GM20431 (cell line): ENCODE data around the gene SEMA3B.
"Not testable (repeated sequence)": the region's sequence is repeated elsewhere in the genome, so short reads cannot be mapped to it uniquely, and the experiment has no call there.

Source experiments
- in situ Hi-C: fragments of 300-500 bp; cut with MseI, MboI; formaldehyde crosslinking; loops from one replicate; pipeline ENCODE4 v1.15.0; 2020; ENCODE audit warnings: low sequenced_read_pairs; ENCODE audit not compliant: unreplicated experiment

Gene SEMA3B

DNA sequence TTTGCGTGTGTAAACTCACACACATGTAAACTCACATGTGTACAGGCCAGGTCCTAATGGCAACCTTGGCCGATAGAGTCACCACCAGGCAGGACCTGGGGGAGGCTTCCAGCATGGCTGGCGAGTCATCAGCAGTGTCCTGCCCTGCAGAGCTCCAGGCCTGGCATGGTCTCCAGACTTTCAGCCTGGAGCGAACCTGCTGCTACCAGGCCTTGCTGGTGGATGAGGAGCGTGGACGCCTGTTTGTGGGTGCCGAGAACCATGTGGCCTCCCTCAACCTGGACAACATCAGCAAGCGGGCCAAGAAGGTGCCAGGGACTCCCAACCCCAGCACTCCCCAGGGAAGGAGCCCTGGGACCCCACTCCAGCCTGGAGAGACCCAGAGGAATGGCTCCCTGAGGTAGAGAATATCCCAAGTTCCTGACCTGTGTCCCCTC is 1.0 kb downstream of the SEMA3B start:
- in situ Hi-C loops = no loop called here

DNA sequence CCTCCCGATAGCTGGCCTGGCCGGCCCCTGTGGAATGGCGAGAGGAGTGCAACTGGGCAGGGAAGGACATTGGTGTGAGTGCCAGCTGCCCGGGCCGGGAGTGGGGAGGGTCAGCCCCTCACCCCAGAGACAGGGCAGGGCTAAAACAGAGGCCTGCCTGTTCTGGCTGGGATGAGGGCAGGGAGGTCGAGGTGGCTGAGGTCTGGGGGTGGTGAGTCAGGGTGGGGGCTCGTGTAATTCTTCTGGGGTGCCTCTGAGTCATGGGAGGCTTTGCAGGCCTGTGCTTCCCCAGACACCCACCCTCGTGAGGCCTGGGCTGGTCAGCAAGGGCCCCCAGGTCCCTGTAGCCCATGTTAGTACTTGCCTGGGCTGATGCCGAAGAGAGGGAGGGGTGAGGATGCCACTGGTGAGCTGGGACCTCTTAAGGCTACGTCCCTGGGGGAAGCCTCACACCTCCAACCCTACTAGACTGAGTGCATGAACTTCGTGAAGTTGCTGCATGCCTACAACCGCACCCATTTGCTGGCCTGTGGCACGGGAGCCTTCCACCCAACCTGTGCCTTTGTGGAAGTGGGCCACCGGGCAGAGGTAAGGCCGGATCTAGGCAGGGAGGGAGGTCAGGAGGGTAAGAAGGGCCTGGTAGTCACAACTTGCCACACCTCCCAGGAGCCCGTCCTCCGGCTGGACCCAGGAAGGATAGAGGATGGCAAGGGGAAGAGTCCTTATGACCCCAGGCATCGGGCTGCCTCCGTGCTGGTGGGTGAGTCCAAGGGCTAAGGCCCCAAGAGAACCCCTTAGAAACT is 1.7 kb downstream of the SEMA3B start:
- in situ Hi-C loops = no loop called here

DNA sequence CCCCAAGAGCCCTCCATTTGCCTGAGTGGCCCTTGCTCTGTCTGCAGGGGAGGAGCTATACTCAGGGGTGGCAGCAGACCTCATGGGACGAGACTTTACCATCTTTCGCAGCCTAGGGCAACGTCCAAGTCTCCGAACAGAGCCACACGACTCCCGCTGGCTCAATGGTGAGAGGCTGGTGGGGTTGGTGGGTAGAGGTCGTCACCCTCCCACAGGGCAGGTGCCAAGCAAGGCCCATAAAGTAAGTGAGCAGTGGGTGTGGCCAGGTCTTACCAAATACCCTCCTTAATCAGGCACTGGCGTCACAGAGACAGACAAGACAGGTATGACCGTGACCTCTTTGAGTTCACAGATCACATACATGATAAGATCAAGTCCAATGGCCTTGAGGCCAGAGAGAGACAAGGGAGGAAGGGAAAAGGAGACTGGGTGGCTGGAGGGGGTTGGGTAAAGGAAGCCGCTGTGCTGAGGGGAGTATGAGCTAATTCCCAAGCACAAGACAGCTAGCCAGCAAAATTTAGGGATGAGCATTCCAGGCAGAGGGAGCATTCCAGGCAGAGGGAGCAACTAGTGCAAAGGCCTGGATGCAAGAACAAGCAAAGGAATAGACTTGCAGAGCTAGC is 2.5 kb downstream of the SEMA3B start:
- in situ Hi-C loops = no loop called here

DNA sequence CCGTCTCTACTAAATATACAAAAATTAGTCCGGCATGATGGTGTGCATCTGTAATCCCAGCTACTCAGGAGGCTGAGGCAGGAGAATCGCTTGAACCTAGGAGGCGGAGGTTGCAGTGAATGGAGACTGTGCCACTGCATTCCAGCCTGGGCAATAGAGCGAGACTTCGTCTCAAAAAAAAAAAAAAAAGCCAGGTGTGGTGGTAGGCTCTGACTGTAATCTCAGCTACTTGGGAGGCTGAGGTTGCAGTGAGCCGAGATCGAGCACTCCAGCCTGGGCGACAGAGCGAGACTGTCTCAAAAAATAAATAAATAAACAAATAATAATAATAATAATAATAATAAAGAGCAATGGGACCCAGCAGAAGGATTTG is 3.6 kb downstream of the SEMA3B start:
- in situ Hi-C loops = not testable (repeated sequence)

DNA sequence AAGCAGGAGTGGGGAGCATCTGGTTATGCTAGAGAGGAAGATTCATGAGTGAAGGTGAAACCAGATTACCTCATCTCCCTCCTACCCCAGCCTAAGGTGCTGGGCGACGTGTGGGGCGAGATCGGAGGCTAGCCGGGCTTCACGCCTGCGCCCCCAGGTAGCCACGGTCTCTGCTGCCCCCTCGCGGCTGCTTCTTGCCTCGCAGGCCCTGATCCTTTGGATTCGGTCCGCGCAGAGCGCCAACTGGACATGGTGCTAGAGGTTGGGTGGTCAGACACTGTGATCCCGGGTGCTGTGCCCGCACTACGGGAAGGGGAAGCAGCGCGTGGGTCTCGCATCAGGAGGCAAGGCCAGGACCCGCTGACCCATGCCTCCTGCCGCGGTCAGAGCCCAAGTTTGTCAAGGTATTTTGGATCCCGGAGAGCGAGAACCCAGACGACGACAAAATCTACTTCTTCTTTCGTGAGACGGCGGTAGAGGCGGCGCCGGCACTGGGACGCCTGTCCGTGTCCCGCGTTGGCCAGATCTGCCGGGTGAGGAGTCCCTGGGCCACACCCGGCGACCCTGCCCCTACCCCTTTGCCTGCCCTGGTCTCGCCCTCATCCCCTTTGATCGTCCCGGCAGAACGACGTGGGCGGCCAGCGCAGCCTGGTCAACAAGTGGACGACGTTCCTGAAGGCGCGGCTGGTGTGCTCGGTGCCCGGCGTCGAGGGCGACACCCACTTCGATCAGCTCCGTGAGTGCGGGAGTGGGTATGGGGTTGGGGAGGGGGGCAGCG is 4.2 kb downstream of the SEMA3B start:
- in situ Hi-C loops = no loop called here

DNA sequence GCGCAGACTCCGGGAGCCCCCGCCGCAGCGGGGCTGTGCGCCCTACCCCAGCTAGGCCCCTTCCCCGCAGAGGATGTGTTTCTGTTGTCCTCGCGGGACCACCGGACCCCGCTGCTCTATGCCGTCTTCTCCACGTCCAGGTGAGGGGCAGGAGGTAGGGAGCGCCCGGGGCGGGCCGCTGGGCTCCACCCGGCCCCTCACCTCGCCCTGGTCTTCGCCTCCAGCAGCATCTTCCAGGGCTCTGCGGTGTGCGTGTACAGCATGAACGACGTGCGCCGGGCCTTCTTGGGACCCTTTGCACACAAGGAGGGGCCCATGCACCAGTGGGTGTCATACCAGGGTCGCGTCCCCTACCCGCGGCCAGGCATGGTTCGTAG is 4.7 kb downstream of the SEMA3B start:
- in situ Hi-C loops = no loop called here

DNA sequence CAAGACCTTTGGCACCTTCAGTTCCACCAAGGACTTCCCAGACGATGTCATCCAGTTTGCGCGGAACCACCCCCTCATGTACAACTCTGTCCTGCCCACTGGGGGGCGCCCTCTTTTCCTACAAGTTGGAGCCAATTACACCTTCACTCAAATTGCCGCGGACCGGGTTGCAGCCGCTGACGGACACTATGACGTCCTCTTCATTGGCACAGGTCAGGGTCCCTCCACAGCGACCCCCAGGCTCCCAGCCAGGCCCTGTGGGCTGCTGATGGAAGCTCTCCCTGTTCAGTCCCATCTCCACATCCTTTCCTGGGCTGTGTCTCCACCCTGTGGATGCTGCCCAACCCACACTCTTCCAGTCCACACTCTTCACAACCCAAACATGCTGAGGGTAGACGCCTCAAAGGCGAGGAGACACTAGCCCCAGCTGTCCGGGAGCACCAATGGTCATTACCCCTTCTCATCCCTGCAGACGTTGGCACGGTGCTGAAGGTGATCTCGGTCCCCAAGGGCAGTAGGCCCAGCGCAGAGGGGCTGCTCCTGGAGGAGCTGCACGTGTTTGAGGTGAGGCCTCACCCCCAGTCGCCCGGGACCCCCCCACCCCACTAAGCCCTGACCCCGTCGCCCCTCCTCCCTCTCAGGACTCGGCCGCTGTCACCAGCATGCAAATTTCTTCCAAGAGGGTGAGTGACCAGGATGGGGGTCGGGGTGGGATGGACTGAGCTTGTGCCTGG is 5.6 kb downstream of the SEMA3B start:
- in situ Hi-C loops = no loop called here

DNA sequence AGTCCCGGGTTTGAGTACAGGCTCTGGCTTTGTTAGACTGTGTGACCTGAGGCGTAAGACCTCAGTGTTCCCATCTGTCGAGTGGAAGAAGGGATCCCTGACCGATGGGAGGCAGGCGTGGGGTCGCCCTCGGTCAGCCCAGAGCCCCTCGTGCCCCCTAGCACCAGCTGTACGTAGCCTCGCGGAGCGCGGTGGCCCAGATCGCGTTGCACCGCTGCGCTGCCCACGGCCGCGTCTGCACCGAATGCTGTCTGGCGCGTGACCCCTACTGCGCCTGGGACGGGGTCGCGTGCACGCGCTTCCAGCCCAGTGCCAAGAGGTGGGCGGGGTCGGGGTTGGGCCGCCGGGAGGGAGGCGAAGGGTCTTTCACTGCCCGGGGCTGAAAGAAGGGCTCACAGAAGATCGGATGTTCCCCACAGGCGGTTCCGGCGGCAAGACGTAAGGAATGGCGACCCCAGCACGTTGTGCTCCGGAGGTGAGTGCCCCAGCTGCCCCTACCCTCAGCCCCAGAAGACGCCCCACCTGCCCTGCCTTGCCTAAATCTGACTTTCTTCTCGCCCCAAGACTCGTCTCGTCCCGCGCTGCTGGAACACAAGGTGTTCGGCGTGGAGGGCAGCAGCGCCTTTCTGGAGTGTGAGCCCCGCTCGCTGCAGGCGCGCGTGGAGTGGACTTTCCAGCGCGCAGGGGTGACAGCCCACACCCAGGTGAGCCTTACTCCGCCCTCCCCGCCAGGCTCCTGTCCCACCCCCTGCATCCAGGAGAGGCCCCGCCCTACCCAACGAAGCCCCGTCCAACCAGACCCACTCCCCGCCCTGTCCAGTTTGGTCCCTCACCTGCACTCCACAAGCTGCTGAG is 6.4 kb downstream of the SEMA3B start:
- in situ Hi-C loops = no loop called here

DNA sequence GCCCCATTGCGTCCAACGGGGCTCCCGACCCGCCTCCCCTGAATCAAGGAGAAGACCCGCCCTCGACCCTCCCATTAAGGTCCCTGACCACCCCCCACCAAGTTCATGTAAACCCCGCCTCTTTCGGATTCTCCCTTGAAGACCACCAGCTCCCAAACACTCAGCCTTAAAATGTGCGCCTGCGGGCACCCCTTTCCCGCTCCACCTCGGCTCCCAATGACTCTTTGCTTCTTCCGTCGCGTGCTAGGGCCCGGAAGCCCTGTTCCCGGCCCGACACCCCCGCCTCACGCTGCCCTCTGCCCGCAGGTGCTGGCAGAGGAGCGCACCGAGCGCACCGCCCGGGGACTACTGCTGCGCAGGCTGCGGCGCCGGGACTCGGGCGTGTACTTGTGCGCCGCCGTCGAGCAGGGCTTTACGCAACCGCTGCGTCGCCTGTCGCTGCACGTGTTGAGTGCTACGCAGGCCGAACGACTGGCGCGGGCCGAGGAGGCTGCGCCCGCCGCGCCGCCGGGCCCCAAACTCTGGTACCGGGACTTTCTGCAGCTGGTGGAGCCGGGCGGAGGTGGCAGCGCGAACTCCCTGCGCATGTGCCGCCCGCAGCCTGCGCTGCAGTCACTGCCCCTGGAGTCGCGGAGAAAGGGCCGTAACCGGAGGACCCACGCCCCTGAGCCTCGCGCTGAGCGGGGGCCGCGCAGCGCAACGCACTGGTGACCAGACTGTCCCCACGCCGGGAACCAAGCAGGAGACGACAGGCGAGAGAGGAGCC is 7.2 kb downstream of the SEMA3B start:
- in situ Hi-C loops = no loop called here

DNA sequence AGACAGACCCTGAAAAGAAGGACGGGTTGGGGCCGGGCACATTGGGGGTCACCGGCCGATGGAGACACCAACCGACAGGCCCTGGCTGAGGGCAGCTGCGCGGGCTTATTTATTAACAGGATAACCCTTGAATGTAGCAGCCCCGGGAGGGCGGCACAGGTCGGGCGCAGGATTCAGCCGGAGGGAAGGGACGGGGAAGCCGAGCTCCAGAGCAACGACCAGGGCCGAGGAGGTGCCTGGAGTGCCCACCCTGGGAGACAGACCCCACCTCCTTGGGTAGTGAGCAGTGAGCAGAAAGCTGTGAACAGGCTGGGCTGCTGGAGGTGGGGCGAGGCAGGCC is 7.8 kb downstream of the SEMA3B start:
- in situ Hi-C loops = no loop called here

DNA sequence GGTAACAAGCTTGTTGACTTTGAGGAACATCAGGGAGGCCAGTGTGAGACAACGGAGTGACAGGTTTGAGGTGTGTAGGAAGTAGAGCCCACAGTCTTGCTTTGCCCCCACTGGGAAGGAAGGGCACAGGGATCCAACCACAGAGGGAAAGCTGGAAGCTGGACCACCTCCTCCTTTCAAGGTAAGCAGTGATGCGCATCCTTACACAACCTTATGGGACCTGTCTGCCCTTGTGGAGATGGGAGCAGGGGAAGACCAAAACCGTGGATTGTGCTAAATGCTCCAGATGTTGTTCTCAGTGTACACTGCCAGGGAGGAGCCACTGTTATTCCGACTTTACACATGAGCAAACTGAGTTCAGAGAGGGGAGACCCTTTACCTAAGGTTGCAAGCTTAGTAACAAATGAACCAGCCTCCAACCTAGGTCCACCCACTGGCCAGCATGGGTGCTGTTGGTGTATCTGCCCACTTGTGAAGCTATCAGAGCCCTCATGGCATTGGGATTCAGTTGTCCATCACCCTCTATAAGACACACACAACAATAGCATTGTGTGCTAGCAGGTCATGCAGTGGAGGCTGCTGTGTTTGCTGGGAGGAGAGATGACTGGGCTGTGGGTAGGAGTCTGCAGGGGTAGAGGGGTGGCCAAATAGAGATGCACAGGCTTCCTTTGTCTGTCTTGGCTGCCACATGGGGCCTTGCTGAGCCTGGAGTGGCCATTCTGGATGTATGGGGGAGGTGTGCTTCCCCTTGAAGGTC is 9.4 kb downstream of the SEMA3B start:
- in situ Hi-C loops = no loop called here

DNA sequence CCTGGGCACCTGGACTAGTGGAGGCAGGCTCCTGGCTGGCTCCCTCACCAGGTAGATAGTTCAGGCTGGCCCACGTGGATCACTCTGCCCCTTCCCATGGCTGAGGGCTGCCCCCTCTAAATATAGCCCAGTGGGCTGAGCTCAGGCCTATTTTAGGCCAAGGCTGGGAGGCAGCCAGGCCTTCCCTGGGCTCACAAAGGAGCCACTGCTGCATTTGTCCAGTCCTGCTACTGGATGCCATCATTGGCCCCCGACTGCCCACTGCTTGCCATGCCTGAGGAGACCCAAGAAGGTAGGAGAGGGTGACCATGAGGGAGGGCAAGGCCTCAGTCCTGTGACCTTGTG is 9.9 kb downstream of the SEMA3B start, which contains the start of gene LSMEM2:
Gene LSMEM2 (plus strand): TSS at position 208 of the 345 bp plus-strand sequence. CDS start 27 bp downstream, at position 235.
- in situ Hi-C loops = no loop called here

DNA sequence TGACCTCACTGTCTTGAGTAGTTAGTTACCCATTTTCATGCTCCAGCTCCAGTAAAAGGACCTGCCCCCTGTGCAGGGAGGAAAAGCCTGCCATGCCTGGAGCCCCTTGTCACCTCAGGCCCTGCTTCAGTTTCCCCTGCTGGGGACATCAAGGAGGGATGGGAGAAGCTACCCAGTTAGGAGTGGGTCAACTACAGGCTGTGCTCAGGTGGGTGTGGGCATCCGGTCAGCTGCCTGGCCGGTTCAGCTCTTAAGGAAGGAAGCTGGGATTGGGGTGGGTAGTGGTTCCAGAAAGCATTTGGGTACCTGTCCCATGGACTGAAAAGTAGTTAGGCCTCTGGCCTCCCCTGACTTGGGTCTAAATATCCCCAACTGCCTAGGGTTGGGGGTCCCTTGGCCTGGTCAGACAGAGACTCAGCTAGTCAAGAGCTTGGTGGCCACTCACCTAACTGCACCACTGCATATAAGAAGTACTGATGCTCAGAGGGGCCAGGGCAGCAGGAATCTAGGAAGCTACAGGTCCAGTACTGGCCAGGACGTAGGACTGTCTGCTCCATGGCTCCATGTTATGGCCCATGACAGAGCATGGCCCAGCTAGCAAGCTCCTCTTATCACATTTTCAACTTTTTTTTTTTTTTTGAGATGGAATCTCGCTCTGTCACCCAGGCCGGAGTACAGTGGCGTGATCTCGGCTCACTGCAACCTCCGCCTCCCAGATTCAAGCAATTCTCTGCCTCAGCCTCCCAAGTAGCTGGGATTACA is 10.5 kb downstream of the SEMA3B start:
- in situ Hi-C loops = no loop called here

DNA sequence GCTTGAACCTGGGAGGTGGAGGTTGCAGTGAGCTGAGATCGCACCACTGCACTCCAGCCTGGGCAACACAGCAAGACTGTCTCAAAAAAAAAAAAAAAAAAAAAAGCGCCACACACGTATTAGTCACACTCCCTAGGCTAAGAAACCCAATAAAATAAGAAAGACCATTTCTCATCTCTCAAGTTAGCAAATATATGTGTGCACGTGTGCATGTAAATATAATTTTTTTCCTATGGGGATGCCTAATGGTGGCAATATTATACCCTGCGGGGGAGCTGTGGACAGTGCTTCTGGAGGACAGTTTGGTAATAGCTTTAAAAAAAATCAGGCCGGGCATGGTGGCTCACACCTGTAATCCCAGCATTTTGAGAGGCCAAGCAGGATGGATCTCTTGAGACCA is 15.2 kb downstream of the SEMA3B start:
- in situ Hi-C loops = not testable (repeated sequence)

DNA sequence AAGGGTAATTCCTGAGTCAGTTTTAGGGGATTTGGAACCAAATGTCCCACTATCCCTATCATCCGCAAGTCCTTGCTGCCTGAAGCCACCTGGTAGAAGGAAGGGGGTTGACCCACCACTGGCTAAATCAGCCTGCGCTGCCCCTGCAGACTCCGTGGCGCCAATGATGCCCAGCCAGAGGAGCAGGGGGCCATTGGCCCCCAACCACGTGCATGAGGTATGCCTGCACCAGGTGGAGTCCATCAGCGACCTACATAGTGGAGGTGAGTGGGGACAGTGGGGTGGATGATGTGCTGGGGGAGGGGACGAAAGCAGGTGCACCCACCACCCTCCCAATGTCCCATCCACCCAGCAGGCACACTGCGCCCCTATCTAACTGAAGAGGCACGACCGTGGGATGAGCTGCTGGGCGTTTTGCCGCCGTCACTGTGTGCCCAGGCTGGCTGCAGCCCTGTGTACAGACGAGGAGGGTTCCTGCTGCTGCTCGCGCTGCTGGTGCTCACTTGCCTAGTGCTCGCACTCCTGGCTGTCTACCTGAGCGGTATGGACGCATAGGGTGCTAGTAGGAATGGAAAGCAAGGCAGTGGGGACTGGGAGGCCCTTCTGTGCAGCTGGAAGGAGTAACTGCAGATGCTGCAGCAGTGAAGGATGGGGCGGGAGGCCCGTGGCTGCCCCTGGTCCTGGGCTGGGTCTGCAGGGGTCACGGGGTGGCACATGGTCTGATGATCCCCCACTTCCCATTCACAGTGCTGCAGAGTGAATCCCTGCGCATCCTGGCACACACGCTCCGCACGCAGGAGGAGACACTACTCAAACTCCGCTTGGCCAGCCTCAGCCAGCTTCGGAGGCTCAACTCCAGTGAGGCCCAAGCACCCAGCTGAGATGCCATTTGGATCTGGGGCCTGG is 17.6 kb downstream of the SEMA3B start:
- in situ Hi-C loops = no loop called here

DNA sequence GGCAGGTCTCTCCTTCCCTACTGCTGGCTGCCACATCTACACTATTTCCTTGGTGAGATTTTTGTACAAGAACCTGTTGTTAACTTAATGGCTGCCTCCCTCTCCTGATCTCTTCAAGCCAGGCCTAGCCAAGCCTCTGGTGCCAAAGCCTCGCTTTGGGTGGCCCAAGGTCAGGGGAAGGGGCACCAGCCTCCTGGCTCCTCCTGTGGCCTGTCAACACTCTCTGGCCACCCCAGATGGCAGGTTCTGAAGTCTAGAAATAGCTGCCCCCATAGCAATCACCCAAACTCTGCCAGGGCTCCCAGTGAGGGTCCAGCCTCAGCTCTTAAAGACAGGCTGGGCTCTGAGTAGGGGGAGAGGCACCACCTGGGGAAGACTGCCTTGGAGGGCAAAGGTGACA is 18.3 kb downstream of the SEMA3B start:
- in situ Hi-C loops = no loop called here
